Activated T-cell treated with anti-CD3 and anti-CD28 coated beads for 48 hours (primary cell): ENCODE measurements around the gene ANKRD55.
"Not testable (repeated sequence)": the region's sequence is repeated elsewhere in the genome, so short reads cannot be mapped to it uniquely, and the experiment has no call there.

ENCODE experiments used
- DNase-seq: peaks from one replicate; pipeline ENCODE4 v3.0.0-alpha.2; 2020; ENCODE audit warnings: low read depth

The ANKRD55 gene

GRCh38 chr5:56168066-56168478 is 65.1 kb downstream of the ANKRD55 start:
- no peak for DNase-seq

GRCh38 chr5:56167519-56167918 is 65.6 kb downstream of the ANKRD55 start:
- no peak for DNase-seq

GRCh38 chr5:56166671-56167385 is 66.3 kb downstream of the ANKRD55 start:
- DNase-seq = no peak

GRCh38 chr5:56164376-56164775 is 68.8 kb downstream of the ANKRD55 start:
- no peak for DNase-seq

GRCh38 chr5:56161927-56162326 is 71.2 kb downstream of the ANKRD55 start:
- DNase-seq = no peak

- no peak for DNase-seq
These were observed 71.7 kb downstream of the ANKRD55 start for GRCh38 chr5:56161439-56161823.

- DNase-seq = no peak
These were observed 72.2 kb downstream of the ANKRD55 start for GRCh38 chr5:56160723-56161438.

GRCh38 chr5:56159521-56159947 is 73.6 kb downstream of the ANKRD55 start:
- DNase-seq = no peak

GRCh38 chr5:56158331-56158960 is 74.7 kb downstream of the ANKRD55 start:
- no peak for DNase-seq

- DNase-seq = not testable (repeated sequence)
These were observed 75.9 kb downstream of the ANKRD55 start for GRCh38 chr5:56157191-56157621.

GRCh38 chr5:56156585-56157190 is 76.4 kb downstream of the ANKRD55 start:
- not testable (repeated sequence) for DNase-seq

- DNase-seq = no peak
These were observed 77.0 kb downstream of the ANKRD55 start for GRCh38 chr5:56155992-56156584.

- no peak for DNase-seq
These were observed 78.2 kb downstream of the ANKRD55 start for GRCh38 chr5:56154732-56155484.

GRCh38 chr5:56152437-56152836 is 80.7 kb downstream of the ANKRD55 start:
- no peak for DNase-seq

- DNase-seq = not testable (repeated sequence)
These were observed 82.4 kb downstream of the ANKRD55 start for GRCh38 chr5:56150756-56151155.

- DNase-seq = no peak
These were observed 84.6 kb downstream of the ANKRD55 start for GRCh38 chr5:56148453-56148971.

- no peak for DNase-seq
These were observed 85.4 kb downstream of the ANKRD55 start for GRCh38 chr5:56147659-56148230.

GRCh38 chr5:56147106-56147505 is 86.0 kb downstream of the ANKRD55 start:
- no peak for DNase-seq

GRCh38 chr5:56146674-56147073 is 86.5 kb downstream of the ANKRD55 start:
- DNase-seq = no peak

GRCh38 chr5:56145511-56145910 is 87.6 kb downstream of the ANKRD55 start:
- DNase-seq = no peak

- no peak for DNase-seq
These were observed 88.0 kb downstream of the ANKRD55 start for GRCh38 chr5:56145106-56145505.
